Stimulated activated CD4-positive, alpha-beta T cell treated with anti-CD3 and anti-CD28 coated beads, Interleukin-12 subunit alpha, Interleukin-12 subunit beta, amount 100 ng/mL, for 4 hours (primary cell): Measurements from ENCODE around the gene GLIPR1.
"Not testable (repeated sequence)": the region's sequence is repeated elsewhere in the genome, so short reads cannot be mapped to it uniquely, and the experiment has no call there.

Source experiments
- DNase-seq: peaks from one replicate; pipeline ENCODE4 v3.0.0-alpha.2; 2020

The GLIPR1 gene

GRCh38 chr12:75480469-75480949 is at the start of gene GLIPR1:
GLIPR1 (plus strand) TSS chr12:75480755; CDS start chr12:75480881, 126 bp downstream.
- DNase-seq, result peak; percentile 58

- no peak for DNase-seq
These were observed 47.6 kb upstream of the GLIPR1 start for GRCh38 chr12:75432924-75433323.

- DNase-seq, result no peak
These were observed 43.0 kb upstream of the GLIPR1 start for GRCh38 chr12:75437564-75437963.

- DNase-seq, result no peak
These were observed 42.3 kb upstream of the GLIPR1 start for GRCh38 chr12:75438059-75438754.

GRCh38 chr12:75439048-75439447 is 41.5 kb upstream of the GLIPR1 start:
- no peak for DNase-seq

- DNase-seq, result no peak
These were observed 40.6 kb upstream of the GLIPR1 start for GRCh38 chr12:75439930-75440329.

- not testable (repeated sequence) for DNase-seq
These were observed 38.7 kb upstream of the GLIPR1 start for GRCh38 chr12:75441687-75442449.

GRCh38 chr12:75442454-75442853 is 38.1 kb upstream of the GLIPR1 start:
- DNase-seq, result not testable (repeated sequence)

- DNase-seq, result no peak
These were observed 36.8 kb upstream of the GLIPR1 start for GRCh38 chr12:75443709-75444108.

GRCh38 chr12:75444429-75445136 is 36.0 kb upstream of the GLIPR1 start:
- no peak for DNase-seq

GRCh38 chr12:75445137-75445507 is 35.4 kb upstream of the GLIPR1 start:
- DNase-seq, result not testable (repeated sequence)

- DNase-seq, result no peak
These were observed 33.7 kb upstream of the GLIPR1 start for GRCh38 chr12:75446857-75447256.

GRCh38 chr12:75447691-75448393 is 32.7 kb upstream of the GLIPR1 start:
- DNase-seq, result no peak

GRCh38 chr12:75452675-75453330 is 27.8 kb upstream of the GLIPR1 start:
- DNase-seq, result no peak

GRCh38 chr12:75455839-75456238 is 24.7 kb upstream of the GLIPR1 start:
- DNase-seq, result no peak

GRCh38 chr12:75457191-75457590 is 23.4 kb upstream of the GLIPR1 start:
- no peak for DNase-seq

- not testable (repeated sequence) for DNase-seq
These were observed 22.7 kb upstream of the GLIPR1 start for GRCh38 chr12:75457866-75458265.

GRCh38 chr12:75459755-75460154 is 20.8 kb upstream of the GLIPR1 start:
- DNase-seq, result no peak

- no peak for DNase-seq
These were observed 20.4 kb upstream of the GLIPR1 start for GRCh38 chr12:75460204-75460603.

- no peak for DNase-seq
These were observed 8.4 kb upstream of the GLIPR1 start for GRCh38 chr12:75471902-75472890.

- no peak for DNase-seq
These were observed 6.4 kb upstream of the GLIPR1 start for GRCh38 chr12:75474116-75474515.
